GM12873 (cell line): ENCODE results near the gene FAM110D.

Experiments used
- CTCF ChIP-seq: IDR thresholded peaks from 2 replicates; pipeline ENCODE4 v1.5.1; 2012; ENCODE audit warnings: low read depth, mild to moderate bottlenecking, moderate library complexity, low read length, control low read depth; ENCODE audit not compliant: insufficient read depth; ENCODE audit errors: missing control alignments

The FAM110D gene

GRCh38 chr1:26162220-26162709 lies 3.4 kb downstream of the FAM110D start:
- no peak for TF ChIP-seq CTCF

GRCh38 chr1:26163684-26164035 lies 4.8 kb downstream of the FAM110D start:
- no peak for TF ChIP-seq CTCF

GRCh38 chr1:26164036-26164860 lies 5.4 kb downstream of the FAM110D start:
- TF ChIP-seq CTCF, result peak; percentile 50

- TF ChIP-seq CTCF, result no peak
Measured at GRCh38 chr1:26164861-26165842, 6.3 kb downstream of the FAM110D start.

GRCh38 chr1:26166719-26167281 lies 7.9 kb downstream of the FAM110D start:
- no peak for TF ChIP-seq CTCF

GRCh38 chr1:26168410-26169197 lies 9.7 kb downstream of the FAM110D start, which contains the start of gene C1orf232:
C1orf232 (minus strand) TSS chr1:26168963; CDS start chr1:26168499, 464 bp downstream.
- TF ChIP-seq CTCF, result no peak
